Activated T-helper 2 cell treated with anti-CD3 and anti-CD28 coated beads, Interferon-gamma antibody, Interleukin-2, Interleukin-4, amounts not matched to agents 10 μg/mL and 5 μg/mL and 100 μg/mL, durations not matched to agents 14 hours and 24 hours and 36 hours (primary cell): ENCODE data around the gene CAPN5. TPM values are rescaled to one million over a fixed set of nuclear protein-coding genes. Genes with fewer than 3 reads are reported as not detected.

Experiments used
- DNase-seq: peaks from one replicate; pipeline ENCODE4 v3.0.0; 2021; ENCODE audit warnings: low spot score
- H3K27ac Mint-ChIP-seq: one replicate; pipeline ENCODE4 v1.8.0; 2021; ENCODE audit warnings: mixed read lengths
- H3K27me3 Mint-ChIP-seq: one replicate; pipeline ENCODE4 v1.8.0; 2021; ENCODE audit warnings: low read depth, mixed read lengths
- H3K36me3 Mint-ChIP-seq: one replicate; pipeline ENCODE4 v1.8.0; 2021; ENCODE audit warnings: low read depth, mixed read lengths
- H3K4me1 Mint-ChIP-seq: one replicate; pipeline ENCODE4 v1.8.0; 2021; ENCODE audit warnings: low read depth, mixed read lengths
- H3K4me3 Mint-ChIP-seq: one replicate; pipeline ENCODE4 v1.8.0; 2021; ENCODE audit warnings: low read depth, mild to moderate bottlenecking, moderate library complexity, mixed read lengths
- H3K9me3 Mint-ChIP-seq: one replicate; pipeline ENCODE4 v1.8.0; 2021; ENCODE audit warnings: mixed read lengths
- intact Hi-C: fragments of 100-400 bp; cut with micrococcal nuclease; formaldehyde crosslinking; loops from one replicate; pipeline ENCODE4 v1.15.1; 2023
- total RNA-seq: library from RNA; stranded (reverse); gene quantifications from 2 replicates; pipeline ENCODE4 v1.2.3, GENCODE V29; 2022

Gene CAPN5
- total RNA-seq, 1 donor from 2014 or later, result 0.55 TPM

GRCh38 chr11:77138106-77138649, 71.4 kb downstream of the CAPN5 start:
- Mint-ChIP-seq H3K4me3 (no peak overlapping the region), H3K27ac (no peak overlapping the region), H3K9me3 (no peaks in the 10 kb centered on the region), H3K4me1 (peaks cover 29% of the 10 kb centered on the region), H3K27me3 (peaks cover 16% of the 10 kb centered on the region), H3K36me3 (no peaks in the 10 kb centered on the region)
- DNase-seq, result no peak
- intact Hi-C loops, result no loop called here

DNA sequence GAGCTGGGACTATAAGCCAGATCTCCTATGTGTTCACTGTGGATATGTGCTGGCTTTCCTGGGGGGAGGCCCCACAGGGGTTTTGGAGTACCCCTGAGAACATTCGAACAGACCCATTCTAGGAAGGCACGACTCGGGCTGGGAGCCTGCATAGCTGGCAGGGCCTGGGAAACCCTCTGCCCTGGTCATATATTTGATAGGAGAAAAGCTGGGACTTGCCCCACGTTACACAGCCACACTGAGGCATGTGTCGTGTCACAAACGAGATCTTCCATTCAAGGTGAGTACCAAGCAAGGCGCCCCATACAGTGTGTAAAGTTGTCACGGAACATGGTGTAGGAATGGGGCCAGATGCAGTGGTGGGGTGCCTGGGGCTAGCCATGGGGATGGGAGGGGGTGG, 72.4 kb downstream of the CAPN5 start:
- peaks cover 16% of the 10 kb centered on the region for H3K27me3 Mint-ChIP-seq
- H3K36me3 Mint-ChIP-seq, result no peaks in the 10 kb centered on the region
- H3K4me1 Mint-ChIP-seq, result peaks cover 29% of the 10 kb centered on the region
- no peak for DNase-seq
- no peak overlapping the region for H3K27ac Mint-ChIP-seq
- intact Hi-C loops, result no loop called here
- H3K4me3 Mint-ChIP-seq, result no peak overlapping the region
- no peaks in the 10 kb centered on the region for H3K9me3 Mint-ChIP-seq

GRCh38 chr11:77140231-77140851, 73.6 kb downstream of the CAPN5 start:
- no peak for DNase-seq
- no peaks in the 10 kb centered on the region for H3K9me3 Mint-ChIP-seq
- no peaks in the 10 kb centered on the region for H3K36me3 Mint-ChIP-seq
- H3K4me3 Mint-ChIP-seq, result no peak overlapping the region
- peaks cover 16% of the 10 kb centered on the region for H3K27me3 Mint-ChIP-seq
- H3K27ac Mint-ChIP-seq, result no peak overlapping the region
- peaks cover 29% of the 10 kb centered on the region for H3K4me1 Mint-ChIP-seq
- intact Hi-C loops, result no loop called here

GRCh38 chr11:77141034-77141433, 74.3 kb downstream of the CAPN5 start:
- peaks cover 24% of the 10 kb centered on the region for H3K4me1 Mint-ChIP-seq
- no peak for DNase-seq
- no peaks in the 10 kb centered on the region for H3K9me3 Mint-ChIP-seq
- intact Hi-C loops, result no loop called here
- H3K36me3 Mint-ChIP-seq, result no peaks in the 10 kb centered on the region
- peaks cover 18% of the 10 kb centered on the region for H3K27me3 Mint-ChIP-seq
- H3K4me3 Mint-ChIP-seq, result no peak overlapping the region
- no peak overlapping the region for H3K27ac Mint-ChIP-seq

DNA sequence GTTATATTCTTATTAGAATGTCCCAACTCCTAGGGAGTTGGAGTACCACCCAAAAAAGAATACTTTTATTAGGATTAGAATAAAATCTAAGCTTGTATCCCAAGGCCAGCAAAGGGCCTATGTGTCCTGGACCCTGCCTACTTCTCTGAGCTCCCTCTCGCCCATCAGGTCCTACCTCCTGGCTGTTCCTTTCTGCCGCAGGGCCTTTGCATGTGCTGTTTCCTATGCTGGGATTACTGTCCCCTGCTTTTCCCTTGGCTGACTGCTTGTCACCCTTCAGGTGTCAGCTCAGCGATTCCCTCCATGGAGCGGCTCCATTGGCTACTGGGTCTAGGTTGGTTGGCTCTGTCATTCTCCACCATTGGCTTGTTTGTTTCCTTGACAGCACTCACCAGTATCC, 74.7 kb downstream of the CAPN5 start:
- no peak overlapping the region for H3K4me3 Mint-ChIP-seq
- no peaks in the 10 kb centered on the region for H3K36me3 Mint-ChIP-seq
- peaks cover 20% of the 10 kb centered on the region for H3K27me3 Mint-ChIP-seq
- peaks cover 20% of the 10 kb centered on the region for H3K4me1 Mint-ChIP-seq
- no peaks in the 10 kb centered on the region for H3K9me3 Mint-ChIP-seq
- H3K27ac Mint-ChIP-seq, result no peak overlapping the region
- no peak for DNase-seq
- intact Hi-C loops, result no loop called here

GRCh38 chr11:77142091-77142975, 75.6 kb downstream of the CAPN5 start:
- no peak overlapping the region for H3K27ac Mint-ChIP-seq
- H3K4me1 Mint-ChIP-seq, result peaks cover 15% of the 10 kb centered on the region
- intact Hi-C loops, result no loop called here
- peaks cover 20% of the 10 kb centered on the region for H3K27me3 Mint-ChIP-seq
- no peak overlapping the region for H3K4me3 Mint-ChIP-seq
- no peaks in the 10 kb centered on the region for H3K36me3 Mint-ChIP-seq
- DNase-seq, result no peak
- H3K9me3 Mint-ChIP-seq, result no peaks in the 10 kb centered on the region

DNA sequence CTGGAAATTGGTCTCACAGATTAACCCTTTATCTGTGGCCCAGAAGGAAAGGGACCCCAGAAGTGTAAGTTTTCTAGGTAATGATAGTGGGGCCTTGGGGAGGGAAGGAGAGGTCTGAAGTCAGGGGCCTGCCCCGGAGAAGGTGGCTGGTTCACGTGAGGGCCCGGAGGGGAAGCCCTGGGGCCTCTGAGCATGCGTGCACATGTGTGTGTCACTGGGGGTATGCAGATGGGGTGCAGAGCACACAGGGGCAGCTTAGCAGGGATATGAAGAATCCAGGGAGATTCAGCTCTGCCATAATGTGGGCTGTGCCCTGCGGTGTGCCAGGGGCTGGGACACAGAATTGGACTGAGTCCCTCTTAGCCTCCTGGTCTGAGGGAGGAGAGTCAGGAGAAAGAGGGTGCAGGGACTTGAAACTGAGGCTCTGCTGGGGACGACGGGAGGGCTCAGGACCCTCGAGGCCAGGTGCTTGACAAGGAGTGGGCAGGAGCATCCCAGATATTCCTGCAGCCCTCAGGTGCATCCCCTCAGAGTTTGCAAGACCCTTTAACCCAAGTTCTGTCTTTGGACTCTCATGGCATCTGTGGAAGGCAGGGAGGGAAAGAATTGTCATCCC, 76.7 kb downstream of the CAPN5 start:
- H3K9me3 Mint-ChIP-seq, result no peaks in the 10 kb centered on the region

DNA sequence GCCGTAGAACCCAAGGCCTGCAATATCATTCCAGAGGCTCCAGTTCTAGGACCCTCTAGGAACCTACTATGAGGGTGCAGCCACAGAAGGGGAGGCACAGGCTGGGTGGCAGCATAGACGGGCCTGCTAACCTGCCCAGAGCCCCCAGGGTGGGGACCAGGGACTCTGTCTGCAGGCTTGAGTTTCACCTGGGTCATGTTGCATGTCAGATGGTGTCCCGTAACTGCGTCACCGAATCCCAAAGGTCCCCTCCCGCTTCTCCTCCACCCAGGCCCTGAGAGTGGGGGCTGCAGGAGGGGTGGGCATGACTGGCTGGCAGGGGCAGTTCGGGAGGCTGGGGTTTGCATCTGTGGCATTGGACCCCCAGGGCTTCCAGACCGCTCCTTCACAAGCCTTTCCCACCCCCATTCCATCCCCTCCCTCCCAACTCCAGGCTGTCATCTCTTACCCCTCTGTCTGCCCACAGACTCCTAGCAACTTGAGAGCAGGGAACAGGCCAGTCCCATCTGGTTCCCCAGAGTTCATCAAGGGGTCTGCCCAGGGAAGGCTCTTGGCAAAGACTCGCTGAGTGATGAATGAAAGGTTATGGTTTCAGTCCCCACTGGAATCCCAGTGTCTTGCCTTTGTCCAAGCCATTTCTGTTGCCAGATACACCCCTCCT, 77.6 kb downstream of the CAPN5 start:
- peaks cover 23% of the 10 kb centered on the region for H3K4me1 Mint-ChIP-seq
- no peaks in the 10 kb centered on the region for H3K9me3 Mint-ChIP-seq
- no peak overlapping the region for H3K4me3 Mint-ChIP-seq
- no peaks in the 10 kb centered on the region for H3K36me3 Mint-ChIP-seq
- no peak for DNase-seq
- peaks cover 21% of the 10 kb centered on the region for H3K27me3 Mint-ChIP-seq
- intact Hi-C loops, result no loop called here
- no peak overlapping the region for H3K27ac Mint-ChIP-seq

More for the DNA sequence above, 76.7 kb downstream of the CAPN5 start:
- H3K27me3 Mint-ChIP-seq, result peaks cover 25% of the 10 kb centered on the region
- H3K4me1 Mint-ChIP-seq, result peaks cover 21% of the 10 kb centered on the region
- intact Hi-C loops, result no loop called here
- no peak overlapping the region for H3K27ac Mint-ChIP-seq
- no peak for DNase-seq
- no peak overlapping the region for H3K4me3 Mint-ChIP-seq
- H3K36me3 Mint-ChIP-seq, result no peaks in the 10 kb centered on the region

DNA sequence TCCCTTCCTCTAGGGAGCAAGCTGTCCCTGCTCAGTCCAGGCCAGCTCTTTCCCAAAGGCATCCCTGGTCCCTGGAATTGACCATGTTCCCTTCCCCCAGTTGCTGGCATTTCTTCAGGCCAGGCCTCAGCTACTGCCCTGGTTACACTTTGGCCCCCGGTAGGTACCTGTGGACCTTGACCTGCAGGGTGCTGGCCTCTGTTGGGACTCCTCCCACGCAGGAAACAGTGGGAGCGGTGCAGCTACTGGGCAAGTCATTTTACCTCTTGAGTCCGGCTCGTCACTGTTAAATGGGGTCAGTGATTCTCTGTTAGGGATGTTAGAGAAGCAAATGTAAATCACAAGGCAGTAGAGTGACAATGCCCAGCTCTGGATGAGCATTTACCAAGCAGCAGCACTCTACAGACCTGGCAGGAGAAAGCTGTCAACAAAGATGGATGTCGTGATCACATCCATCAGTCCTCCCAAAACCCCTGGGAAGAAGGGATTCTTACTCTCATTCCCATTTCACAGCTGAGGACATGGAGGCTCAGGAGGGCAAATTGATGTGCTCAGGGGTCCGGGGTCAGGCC, 78.2 kb downstream of the CAPN5 start:
- no peaks in the 10 kb centered on the region for H3K9me3 Mint-ChIP-seq
- H3K27me3 Mint-ChIP-seq, result peaks cover 16% of the 10 kb centered on the region
- peaks cover 23% of the 10 kb centered on the region for H3K4me1 Mint-ChIP-seq
- H3K27ac Mint-ChIP-seq, result no peak overlapping the region
- no peaks in the 10 kb centered on the region for H3K36me3 Mint-ChIP-seq
- intact Hi-C loops, result no loop called here
- DNase-seq, result no peak
- no peak overlapping the region for H3K4me3 Mint-ChIP-seq

- Mint-ChIP-seq H3K4me3 (no peak overlapping the region), H3K4me1 (peaks cover 25% of the 10 kb centered on the region), H3K9me3 (no peaks in the 10 kb centered on the region), H3K36me3 (no peaks in the 10 kb centered on the region), H3K27ac (no peak overlapping the region), H3K27me3 (peaks cover 14% of the 10 kb centered on the region)
- intact Hi-C loops, result no loop called here
- no peak for DNase-seq
These were observed 79.7 kb downstream of the CAPN5 start for GRCh38 chr11:77146261-77147035.

GRCh38 chr11:77147036-77147315, 80.2 kb downstream of the CAPN5 start:
- no peak for DNase-seq
- Mint-ChIP-seq H3K27me3 (peaks cover 14% of the 10 kb centered on the region), H3K9me3 (no peaks in the 10 kb centered on the region), H3K36me3 (no peaks in the 10 kb centered on the region), H3K27ac (no peak overlapping the region), H3K4me1 (peaks cover 26% of the 10 kb centered on the region), H3K4me3 (no peak overlapping the region)
- intact Hi-C loops, result no loop called here
